ENCODE data around the gene UPF1. TPM values are rescaled to one million over a fixed set of nuclear protein-coding genes. Genes with fewer than 3 reads are reported as not detected.
"Not testable (repeated sequence)": the region's sequence is repeated elsewhere in the genome, so short reads cannot be mapped to it uniquely, and the experiment has no call there.

The UPF1 gene
- total and polyA plus RNA-seq, 5 donors: 31.4 to 40.0 (median 35.8) TPM

DNA sequence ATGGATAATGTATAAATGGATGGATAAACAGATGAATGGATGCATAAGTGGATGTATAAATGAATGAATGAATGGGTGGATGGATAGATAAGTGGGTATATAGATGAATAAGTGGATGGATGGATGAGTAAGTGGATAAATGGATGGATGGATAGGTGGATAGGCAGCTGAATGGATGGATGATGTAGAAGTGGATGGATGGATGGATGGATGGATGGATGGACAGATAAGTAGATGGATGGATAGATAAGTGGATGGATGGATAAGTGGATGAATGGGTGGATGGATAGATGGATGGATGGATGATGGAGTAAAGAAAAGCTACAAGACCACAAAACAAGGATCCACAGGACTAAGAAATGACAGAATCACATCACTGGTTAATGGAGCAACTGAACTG is 31.7 kb upstream of the UPF1 start:
- H3K27me3 ChIP-seq (ENCODE audit: control insufficient read depth, insufficient read depth): no peaks in the 10 kb centered on the region
- no peaks in the 10 kb centered on the region for H3K9me3 ChIP-seq (ENCODE audit: control insufficient read depth, low read length)
- intact Hi-C loops (cut with DNase I): no loop called here
- H3K4me1 ChIP-seq (ENCODE audit: control insufficient read depth, insufficient read depth, low read length): no peaks in the 10 kb centered on the region
- H3K4me3 ChIP-seq (ENCODE audit: low read length): no peak overlapping the region
- ATAC-seq (no peak), DNase-seq (no peak)
- H3K27ac ChIP-seq (ENCODE audit: low read length): no peak overlapping the region

DNA sequence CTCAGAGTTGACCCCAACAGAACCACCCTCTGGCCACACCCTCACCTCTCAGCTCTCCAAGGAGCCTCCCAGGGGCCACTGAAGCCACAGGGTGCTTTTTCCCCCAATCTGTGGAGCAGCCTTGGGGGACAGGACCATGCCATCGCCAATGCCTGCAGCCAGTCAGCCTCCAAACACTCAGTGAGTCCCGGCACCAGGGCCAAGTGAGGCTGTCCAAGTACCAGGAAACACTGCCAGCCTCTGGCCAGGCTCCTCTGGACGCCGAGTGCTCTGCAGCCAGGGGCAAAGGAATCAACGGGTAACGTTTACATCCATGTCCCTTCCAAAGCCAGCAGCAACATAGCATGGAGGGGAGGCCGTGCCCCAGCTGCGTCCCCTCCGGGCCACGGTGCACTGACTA is 31.1 kb upstream of the UPF1 start:
- H3K27ac ChIP-seq (ENCODE audit: low read length): no peak overlapping the region
- ATAC-seq: no peak
- no peak overlapping the region for H3K4me3 ChIP-seq (ENCODE audit: low read length)
- no peaks in the 10 kb centered on the region for H3K27me3 ChIP-seq (ENCODE audit: control insufficient read depth, insufficient read depth)
- H3K9me3 ChIP-seq (ENCODE audit: control insufficient read depth, low read length): no peaks in the 10 kb centered on the region
- WGBS: 70% methylated on average over 10 of the region's 10 CpGs
- DNase-seq: no peak
- intact Hi-C loops (cut with DNase I): no loop called here
- H3K4me1 ChIP-seq (ENCODE audit: control insufficient read depth, insufficient read depth, low read length): no peaks in the 10 kb centered on the region

DNA sequence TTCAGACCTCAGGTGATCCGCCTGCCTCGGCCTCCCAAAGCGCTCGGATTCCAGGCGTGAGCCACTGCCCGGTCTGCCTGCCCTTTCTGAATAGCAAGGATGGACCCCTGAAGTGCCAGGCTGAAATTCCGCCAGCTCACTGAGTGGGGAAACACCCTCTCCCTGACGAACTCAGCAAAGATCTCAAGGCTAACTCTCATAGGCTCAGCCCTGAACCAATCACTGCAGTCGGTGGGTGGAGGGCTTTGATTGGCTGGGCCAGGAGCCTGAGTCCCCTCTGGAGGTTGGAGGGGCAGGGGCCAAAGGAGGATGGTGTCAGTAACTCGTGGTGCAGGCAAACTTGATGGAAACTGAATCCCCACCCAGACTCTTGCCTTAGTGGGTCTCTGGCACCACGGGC is 29.4 kb upstream of the UPF1 start:
- no peak for DNase-seq
- Histone ChIP-seq H3K27ac (ENCODE audit: low read length) (no peak overlapping the region), H3K4me3 (ENCODE audit: low read length) (no peak overlapping the region), H3K4me1 (ENCODE audit: control insufficient read depth, insufficient read depth, low read length) (no peaks in the 10 kb centered on the region), H3K9me3 (ENCODE audit: control insufficient read depth, low read length) (no peaks in the 10 kb centered on the region), H3K27me3 (ENCODE audit: control insufficient read depth, insufficient read depth) (no peaks in the 10 kb centered on the region)
- intact Hi-C loops (cut with DNase I): no loop called here
- ATAC-seq: no peak
- 71% methylated on average over 11 of the region's 11 CpGs for WGBS

DNA sequence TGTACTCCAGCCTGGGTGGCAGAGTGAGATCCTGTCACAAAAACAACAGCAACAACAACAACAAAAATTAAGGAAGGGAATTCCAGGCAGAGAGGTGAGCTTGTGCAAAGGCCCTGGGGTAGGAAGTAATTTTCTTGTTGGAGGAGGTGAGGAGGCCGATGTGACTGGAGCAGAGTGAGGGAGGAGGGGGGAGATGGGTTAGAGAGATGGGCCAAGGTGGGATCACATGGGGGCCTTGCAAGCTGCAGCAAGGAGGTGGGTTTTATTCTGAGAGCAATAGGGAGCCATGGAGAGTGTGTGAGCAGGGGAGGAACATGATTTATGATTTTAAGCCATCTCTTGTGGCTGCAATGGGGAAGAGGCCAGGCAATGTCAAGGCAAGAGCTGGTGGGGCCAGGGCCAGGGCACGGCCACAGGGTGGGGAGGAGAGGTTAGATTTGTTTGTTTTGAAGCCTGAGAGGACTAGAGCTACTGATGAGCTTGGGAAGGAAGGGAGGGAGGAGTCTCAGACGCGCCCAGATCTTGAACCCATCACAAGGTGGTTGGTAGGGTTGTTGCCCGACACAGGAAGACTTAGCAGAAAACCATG is 28.1 kb upstream of the UPF1 start:
- intact Hi-C loops (cut with DNase I): no loop called here
- H3K9me3 ChIP-seq (ENCODE audit: control insufficient read depth, low read length): no peaks in the 10 kb centered on the region
- H3K4me1 ChIP-seq (ENCODE audit: control insufficient read depth, insufficient read depth, low read length): no peaks in the 10 kb centered on the region
- WGBS: 83% methylated on average over 5 of the region's 5 CpGs
- H3K27ac ChIP-seq (ENCODE audit: low read length): no peak overlapping the region
- DNase-seq: peak in 1 of 3 donors; percentile 13
- no peak for ATAC-seq
- H3K4me3 ChIP-seq (ENCODE audit: low read length): no peak overlapping the region
- no peaks in the 10 kb centered on the region for H3K27me3 ChIP-seq (ENCODE audit: control insufficient read depth, insufficient read depth)

DNA sequence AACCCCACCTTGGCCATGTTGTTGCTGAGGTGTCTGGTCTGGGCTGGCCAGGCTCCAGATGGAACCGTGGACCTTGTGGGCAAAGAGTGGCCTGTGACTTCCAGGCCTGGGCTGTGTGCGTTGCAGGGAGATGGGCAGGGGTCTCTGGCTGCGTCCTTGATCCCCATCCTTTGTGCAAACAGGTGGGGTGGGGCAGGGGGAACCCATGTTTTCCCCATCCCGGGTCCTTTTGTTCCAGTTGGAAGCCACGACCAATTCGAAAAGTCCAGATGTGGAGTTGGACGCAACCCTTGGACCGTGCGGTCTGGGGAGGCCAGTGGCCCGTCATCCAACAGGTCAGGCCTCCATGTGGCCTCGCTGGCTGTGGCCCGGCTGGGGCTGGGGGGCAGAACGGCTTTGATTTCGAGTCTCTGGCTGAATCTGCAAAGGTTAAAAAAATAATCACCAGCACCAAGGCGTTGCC is 27.6 kb upstream of the UPF1 start:
- 90% methylated on average over 15 of the region's 15 CpGs for WGBS
- ATAC-seq (no peak), DNase-seq (peak in 1 of 3 donors; percentile 31)
- Histone ChIP-seq H3K4me1 (ENCODE audit: control insufficient read depth, insufficient read depth, low read length) (no peaks in the 10 kb centered on the region), H3K4me3 (ENCODE audit: low read length) (no peak overlapping the region), H3K27ac (ENCODE audit: low read length) (no peak overlapping the region), H3K9me3 (ENCODE audit: control insufficient read depth, low read length) (no peaks in the 10 kb centered on the region), H3K27me3 (ENCODE audit: control insufficient read depth, insufficient read depth) (no peaks in the 10 kb centered on the region)
- intact Hi-C loops (cut with DNase I): no loop called here

DNA sequence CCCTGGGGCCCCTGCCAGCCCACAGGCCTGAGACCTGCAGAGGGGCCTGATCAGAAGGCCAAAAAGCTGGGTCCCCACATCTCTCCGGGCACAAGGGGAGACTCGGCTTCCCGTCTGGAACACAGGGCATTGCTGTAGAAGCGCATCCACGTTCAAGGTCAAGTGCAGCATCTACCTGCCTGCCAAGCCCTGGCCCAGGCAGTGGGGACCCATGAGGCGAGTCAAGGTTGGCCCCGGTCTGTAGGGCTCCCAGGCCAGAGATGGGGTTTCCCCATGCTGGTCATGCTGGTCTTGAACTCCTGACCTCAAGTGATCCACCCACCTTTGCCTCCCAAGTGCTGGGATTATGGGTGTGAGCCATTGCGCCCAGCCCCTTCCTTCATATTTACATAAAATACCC is 27.1 kb upstream of the UPF1 start:
- ATAC-seq (no peak), DNase-seq (peak in 1 of 3 donors; percentile 33)
- Histone ChIP-seq H3K4me1 (ENCODE audit: control insufficient read depth, insufficient read depth, low read length) (no peaks in the 10 kb centered on the region), H3K9me3 (ENCODE audit: control insufficient read depth, low read length) (no peaks in the 10 kb centered on the region), H3K27me3 (ENCODE audit: control insufficient read depth, insufficient read depth) (no peaks in the 10 kb centered on the region), H3K27ac (ENCODE audit: low read length) (no peak overlapping the region), H3K4me3 (ENCODE audit: low read length) (no peak overlapping the region)
- intact Hi-C loops (cut with DNase I): no loop called here
- WGBS: 94% methylated on average over 8 of the region's 8 CpGs

DNA sequence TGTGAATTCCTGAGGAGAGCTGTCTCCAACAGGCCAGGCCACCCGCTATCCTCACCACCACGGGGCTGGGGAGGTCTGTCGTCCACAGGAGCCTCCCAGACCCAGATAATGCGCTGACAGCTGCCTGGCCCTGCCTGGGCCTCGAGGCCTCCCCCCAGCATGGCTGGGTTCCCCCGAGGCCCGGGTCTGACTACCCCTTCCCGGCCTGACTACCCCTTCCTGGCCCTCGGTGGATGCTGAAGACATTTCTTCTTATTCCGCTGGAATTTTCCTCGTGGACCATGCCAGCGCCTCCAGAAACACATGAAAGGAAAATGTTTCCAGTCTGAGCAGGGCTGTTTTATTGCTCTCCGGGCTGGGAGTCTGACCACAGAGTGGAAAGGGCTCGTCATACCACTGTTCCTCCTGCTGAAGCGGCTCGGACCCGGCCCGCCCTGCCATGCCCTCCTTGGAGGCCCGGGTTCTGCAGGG is 23.9 kb upstream of the UPF1 start:
- intact Hi-C loops (cut with DNase I): no loop called here

DNA sequence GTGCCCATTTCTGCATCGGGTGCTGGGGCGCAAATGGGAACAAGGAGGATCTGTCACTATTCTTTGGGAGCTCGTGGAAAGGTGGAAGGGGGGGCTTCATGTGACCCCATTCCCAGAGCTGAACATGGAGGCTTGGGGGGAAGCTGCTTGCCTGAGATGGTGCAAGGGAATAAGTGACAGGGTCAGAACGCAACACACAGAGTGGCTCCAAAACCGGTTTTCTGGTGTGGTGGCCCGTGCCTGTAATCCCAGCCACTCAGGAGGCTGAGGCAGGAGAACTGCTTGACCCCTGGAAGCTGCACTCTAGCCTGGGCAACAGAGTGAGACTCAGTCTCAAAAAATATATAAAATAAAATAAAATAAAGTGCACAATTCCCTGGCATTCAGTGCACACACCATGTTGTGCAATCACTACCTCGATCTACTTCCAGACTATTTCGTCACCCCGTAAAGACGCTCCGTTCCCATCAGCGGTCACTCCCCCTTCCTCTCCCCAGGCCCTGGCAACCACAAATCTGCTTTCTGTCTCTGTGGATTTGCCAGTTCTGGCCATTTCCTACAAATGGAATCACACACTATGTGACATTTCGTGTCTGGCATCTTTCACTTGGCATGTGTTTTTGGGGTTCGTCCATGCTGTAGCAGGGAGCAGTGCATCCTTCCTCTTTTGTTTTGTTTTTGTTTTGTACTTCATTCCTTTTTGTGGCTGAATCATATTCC is 22.4 kb upstream of the UPF1 start:
- ATAC-seq (peak; percentile 71 to 86), DNase-seq (peak; percentile 73 to 84 (median 77))
- Histone ChIP-seq H3K27me3 (ENCODE audit: control insufficient read depth, insufficient read depth) (no peaks in the 10 kb centered on the region), H3K27ac (ENCODE audit: low read length) (peak overlapping the region; percentile 63), H3K4me1 (ENCODE audit: control insufficient read depth, insufficient read depth, low read length) (no peaks in the 10 kb centered on the region), H3K4me3 (ENCODE audit: low read length) (no peak overlapping the region), H3K9me3 (ENCODE audit: control insufficient read depth, low read length) (no peaks in the 10 kb centered on the region)
- intact Hi-C loops (cut with DNase I): no loop called here
- 55% methylated on average over 14 of the region's 14 CpGs for WGBS

More for the DNA sequence above, 23.9 kb upstream of the UPF1 start:
- peak; percentile 81 to 86 for ATAC-seq
- H3K4me1 ChIP-seq (ENCODE audit: control insufficient read depth, insufficient read depth, low read length): no peaks in the 10 kb centered on the region
- no peaks in the 10 kb centered on the region for H3K27me3 ChIP-seq (ENCODE audit: control insufficient read depth, insufficient read depth)
- no peak overlapping the region for H3K27ac ChIP-seq (ENCODE audit: low read length)
- WGBS: 61% methylated on average over 19 of the region's 19 CpGs
- peak; percentile 73 to 88 (median 86) for DNase-seq
- no peak overlapping the region for H3K4me3 ChIP-seq (ENCODE audit: low read length)
- no peaks in the 10 kb centered on the region for H3K9me3 ChIP-seq (ENCODE audit: control insufficient read depth, low read length)

DNA sequence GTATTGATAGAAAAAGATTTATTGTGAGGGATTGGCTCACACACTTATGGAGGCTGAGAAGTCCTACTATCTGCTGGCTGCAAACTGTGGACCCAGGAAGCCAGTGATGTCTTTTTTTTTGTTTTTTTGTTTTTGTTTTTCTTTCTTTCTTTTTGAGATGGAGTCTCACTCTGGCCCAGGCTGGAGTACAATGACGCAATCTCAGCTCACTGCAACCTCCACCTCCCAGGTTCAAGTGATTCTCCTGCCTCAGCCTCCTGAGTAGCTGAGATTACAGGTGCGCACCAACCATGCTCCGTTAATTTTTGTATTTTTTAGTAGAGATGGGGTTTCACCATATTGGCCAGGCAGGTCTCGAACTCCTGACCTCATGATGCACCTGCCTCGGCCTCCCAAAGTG is 20.1 kb upstream of the UPF1 start:
- H3K4me3 ChIP-seq (ENCODE audit: low read length); ATAC-seq; H3K27me3 ChIP-seq (ENCODE audit: control insufficient read depth, insufficient read depth); DNase-seq; H3K4me1 ChIP-seq (ENCODE audit: control insufficient read depth, insufficient read depth, low read length); H3K9me3 ChIP-seq (ENCODE audit: control insufficient read depth, low read length); intact Hi-C loops (cut with DNase I); H3K27ac ChIP-seq (ENCODE audit: low read length): not testable (repeated sequence)
- 95% methylated on average over 5 of the region's 5 CpGs for WGBS

DNA sequence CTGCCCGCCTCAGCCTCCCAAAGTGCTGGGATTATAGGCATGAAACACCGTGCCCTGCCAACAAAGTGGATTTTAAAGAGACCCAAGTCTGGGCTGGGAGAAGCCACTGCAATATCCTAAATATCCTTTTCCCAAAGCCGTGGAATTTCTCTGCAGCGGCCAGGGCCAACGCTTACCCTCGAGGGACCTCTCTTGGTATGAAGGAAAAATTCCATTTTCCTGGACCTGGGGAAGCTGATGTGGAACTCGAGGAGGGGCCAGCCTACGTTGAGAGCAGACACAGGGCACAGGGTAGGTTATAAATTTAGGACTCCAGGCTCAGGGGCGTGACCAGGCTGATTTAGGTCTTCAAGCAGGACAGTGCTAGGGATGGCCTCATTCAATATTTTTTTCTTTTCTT is 17.7 kb upstream of the UPF1 start:
- DNase-seq (peak; percentile 62 to 83 (median 70)), ATAC-seq (peak; percentile 44 to 54)
- Histone ChIP-seq H3K4me1 (ENCODE audit: control insufficient read depth, insufficient read depth, low read length) (no peaks in the 10 kb centered on the region), H3K9me3 (ENCODE audit: control insufficient read depth, low read length) (no peaks in the 10 kb centered on the region), H3K27me3 (ENCODE audit: control insufficient read depth, insufficient read depth) (no peaks in the 10 kb centered on the region), H3K4me3 (ENCODE audit: low read length) (no peak overlapping the region), H3K27ac (ENCODE audit: low read length) (no peak overlapping the region)
- 43% methylated on average over 9 of the region's 9 CpGs for WGBS
- intact Hi-C loops (cut with DNase I): no loop called here

DNA sequence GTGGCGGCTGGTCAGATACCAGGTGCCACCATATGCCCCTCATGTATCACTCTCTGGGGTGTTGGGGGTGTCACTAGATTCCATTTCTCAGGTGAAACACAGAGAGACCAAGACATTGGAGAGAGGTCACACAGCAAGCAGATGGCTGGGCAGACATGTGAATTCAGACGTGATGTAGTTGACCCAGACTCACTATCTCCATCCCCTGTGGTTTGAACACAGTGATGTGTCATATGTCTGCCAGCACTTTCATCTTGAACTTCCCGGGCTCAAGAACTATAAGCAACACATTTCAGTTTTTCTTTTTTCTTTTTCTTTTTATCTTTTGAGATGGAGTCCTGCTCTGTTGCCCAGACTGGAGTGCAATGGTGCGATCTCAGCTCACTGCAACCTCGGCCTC is 16.1 kb upstream of the UPF1 start:
- ATAC-seq (no peak), DNase-seq (no peak)
- intact Hi-C loops (cut with DNase I): no loop called here
- no peaks in the 10 kb centered on the region for H3K27me3 ChIP-seq (ENCODE audit: control insufficient read depth, insufficient read depth)
- H3K27ac ChIP-seq (ENCODE audit: low read length): no peak overlapping the region
- WGBS: 86% methylated on average over 5 of the region's 5 CpGs
- H3K9me3 ChIP-seq (ENCODE audit: control insufficient read depth, low read length): no peaks in the 10 kb centered on the region
- H3K4me3 ChIP-seq (ENCODE audit: low read length): no peak overlapping the region
- H3K4me1 ChIP-seq (ENCODE audit: control insufficient read depth, insufficient read depth, low read length): no peaks in the 10 kb centered on the region
